IMR-90 (cell line): ENCODE data around the gene PCGF2. TPM values are rescaled to one million over a fixed set of nuclear protein-coding genes. Genes with fewer than 3 reads are reported as not detected.

Experiments
- ATAC-seq: fragments of 200-7000 bp; cut with Tn5 transposase; 2 replicates; pipeline ENCODE4 v1.9.1; 2020; ENCODE audit warnings: low read depth, mild to moderate bottlenecking, moderate library complexity
- BruUV-seq: library from RNA; stranded (reverse); fragments of 400-500 nt; replicated peaks from 2 replicates; lab custom pipeline; 2021; lab: Mats Ljungman, UMichigan
- CTCF ChIA-PET: fragments of 300-600 bp; formaldehyde crosslinking; extraction: SDS; loops from one replicate; lab custom pipeline; 2021; ENCODE audit warnings: antibody characterized with exemption; lab: Yijun Ruan, JAX
- POLR2A ChIA-PET: fragments of 300-600 bp; sonication (Branson Sonifier 250); formaldehyde crosslinking; loops from one replicate; lab custom pipeline; 2022; ENCODE audit warnings: antibody characterized with exemption; ENCODE audit not compliant: unreplicated experiment; lab: Charles Lee
- DNase-seq: peaks from one replicate; pipeline ENCODE4 v3.0.0; 2013
- H2AFZ ChIP-seq: replicated peaks from 2 replicates; pipeline ENCODE3; 2013; ENCODE audit warnings: low read length, mild to moderate bottlenecking; ENCODE audit not compliant: poor library complexity
- H2AK5ac ChIP-seq: 2 replicates; pipeline ENCODE4 v1.6.1; 2013; ENCODE audit warnings: low read depth, low read length, inconsistent platforms
- H2AK9ac ChIP-seq: replicated peaks from 2 replicates; pipeline ENCODE3; 2013; ENCODE audit warnings: mild to moderate bottlenecking, low read depth, low read length, moderate library complexity; ENCODE audit not compliant: poor library complexity
- H2BK120ac ChIP-seq: 2 replicates; pipeline ENCODE4 v1.6.1; 2013; ENCODE audit warnings: low read depth, low read length, inconsistent platforms
- H2BK15ac ChIP-seq: 3 replicates; pipeline ENCODE4 v1.6.1; 2013; ENCODE audit warnings: low read depth, low read length, inconsistent platforms
- H2BK20ac ChIP-seq: 2 replicates; pipeline ENCODE4 v1.6.1; 2013; ENCODE audit warnings: low read depth, mild to moderate bottlenecking, inconsistent platforms, low read length, moderate library complexity
- H2BK5ac ChIP-seq: 2 replicates; pipeline ENCODE4 v1.6.1; 2013; ENCODE audit warnings: mild to moderate bottlenecking, low read depth, low read length, inconsistent platforms; ENCODE audit not compliant: poor library complexity, severe bottlenecking
- H3K14ac ChIP-seq: replicated peaks from 2 replicates; pipeline ENCODE4 v1.6.1; 2013; ENCODE audit warnings: low read depth, low read length, inconsistent platforms
- H3K18ac ChIP-seq: 2 replicates; pipeline ENCODE4 v1.6.1; 2013; ENCODE audit warnings: low read depth, low read length, control low read depth
- H3K23ac ChIP-seq: 2 replicates; pipeline ENCODE4 v1.6.1; 2013; ENCODE audit warnings: low read depth, low read length, inconsistent platforms
- H3K27ac ChIP-seq: 2 replicates; pipeline ENCODE4 v1.5.1; 2013; ENCODE audit warnings: mild to moderate bottlenecking, control low read depth, low read length; ENCODE audit not compliant: insufficient read depth
- H3K27me3 ChIP-seq: 2 replicates; pipeline ENCODE4 v1.6.1; 2013; ENCODE audit warnings: low read length; ENCODE audit not compliant: control insufficient read depth, insufficient read depth
- H3K36me3 ChIP-seq: 2 replicates; pipeline ENCODE4 v1.6.1; 2013; ENCODE audit warnings: low read length, mixed read lengths; ENCODE audit not compliant: control insufficient read depth, insufficient read depth
- H3K4ac ChIP-seq: 2 replicates; pipeline ENCODE4 v1.6.1; 2013; ENCODE audit warnings: low read depth, low read length, inconsistent platforms
- H3K4me1 ChIP-seq: 2 replicates; pipeline ENCODE4 v1.6.1; 2013; ENCODE audit warnings: low read length, mixed read lengths; ENCODE audit not compliant: control insufficient read depth, insufficient read depth
- H3K4me2 ChIP-seq: 2 replicates; pipeline ENCODE4 v1.6.1; 2013; ENCODE audit warnings: low read depth, mild to moderate bottlenecking, control low read depth, low read length, moderate library complexity
- H3K4me3 ChIP-seq: 2 replicates; pipeline ENCODE4 v1.5.1; 2013; ENCODE audit warnings: low read depth, mild to moderate bottlenecking, control low read depth, low read length, moderate library complexity; ENCODE audit not compliant: insufficient read depth
- H3K56ac ChIP-seq: 2 replicates; pipeline ENCODE4 v1.6.1; 2013; ENCODE audit warnings: low read length, inconsistent platforms; ENCODE audit not compliant: insufficient read depth; ENCODE audit errors: extremely low read depth
- H3K79me1 ChIP-seq, 2 experiments: 2 replicates each; pipeline ENCODE4 v1.6.1; 2013; ENCODE audit warnings: low read length in 2 of 2, inconsistent platforms in 1 of 2, low read depth in 1 of 2
- H3K9ac ChIP-seq: 2 replicates; pipeline ENCODE4 v1.6.1; 2013; ENCODE audit warnings: low read depth, low read length, control low read depth
- H3K9me1 ChIP-seq: 2 replicates; pipeline ENCODE4 v1.6.1; 2013; ENCODE audit warnings: low read length, inconsistent platforms; ENCODE audit not compliant: insufficient read depth
- H3K9me3 ChIP-seq: 2 replicates; pipeline ENCODE4 v1.6.1; 2013; ENCODE audit warnings: low read length; ENCODE audit not compliant: control insufficient read depth, insufficient read depth
- H4K20me1 ChIP-seq: 2 replicates; pipeline ENCODE4 v1.6.1; 2013; ENCODE audit warnings: low read length, inconsistent platforms; ENCODE audit not compliant: insufficient read depth
- H4K5ac ChIP-seq: 2 replicates; pipeline ENCODE4 v1.6.1; 2013; ENCODE audit warnings: mild to moderate bottlenecking, low read depth, low read length, control low read depth
- H4K8ac ChIP-seq, 2 experiments: 2 replicates each; pipeline ENCODE4 v1.6.1; 2013; ENCODE audit warnings: low read depth in 2 of 2, low read length in 2 of 2, control low read depth in 1 of 2, inconsistent platforms in 1 of 2
- H4K91ac ChIP-seq: 2 replicates; pipeline ENCODE4 v1.6.1; 2013; ENCODE audit warnings: low read depth, low read length, inconsistent platforms; ENCODE audit not compliant: insufficient read depth
- CEBPB ChIP-seq: IDR thresholded peaks from 2 replicates; pipeline ENCODE4 v1.6.1; 2012; ENCODE audit warnings: low read depth, low read length, improper control_type of control experiment
- WGBS, 2 experiments: methylation state at CpG; one replicate each; pipeline versions ENCODE4 v1.1.5 to v1.1.7; 2013; ENCODE audit warnings: missing lambda C conversion rate in 2 of 2; ENCODE audit not compliant: insufficient read length in 1 of 2; ENCODE audit errors: extremely low coverage in 2 of 2; 5-methylcytosine and 5-hydroxymethylcytosine counted together
- dilution Hi-C: fragments of 300-500 bp; cut with HindIII; formaldehyde crosslinking; loops from one replicate; pipeline ENCODE4 v1.14.3; 2018; ENCODE audit warnings: low sequenced_read_pairs; ENCODE audit not compliant: unreplicated experiment
- in situ Hi-C: fragments of 300-500 bp; cut with MboI; formaldehyde crosslinking; loops from 3 replicates; pipeline ENCODE4 v1.14.3; 2019; ENCODE audit warnings: low sequenced_read_pairs, inconsistent platforms, mixed read lengths
- intact Hi-C: fragments of 100-400 bp; cut with micrococcal nuclease; formaldehyde crosslinking; loops from 2 replicates; pipeline ENCODE4 v1.10.0; 2022
- polyA plus RNA-seq, 3 experiments: library from polyadenylated mRNA; depleted of rRNA; stranded (reverse); fragments of >200 nt; gene quantifications; 2 replicates each; pipeline ENCODE4 v1.2.3, GENCODE V29; 2012; ENCODE audit warnings: low replicate concordance in 1 of 3
- total RNA-seq: library from RNA; depleted of rRNA; stranded (reverse); fragments of >200 nt; gene quantifications from 2 replicates; pipeline ENCODE4 v1.2.3, GENCODE V29; 2012
- TF ChIP-seq, protein P1 (sequence below): conservative IDR thresholded peaks from 2 replicates; pipeline ENCODE4 v1.5.1; 2012; ENCODE audit warnings: mild to moderate bottlenecking, low read depth, low read length, improper control_type of control experiment

PCGF2 gene
- total and polyA plus RNA-seq, 2 of the 4 experiments (the other 2 are of a cell fraction), result 1.1 to 18.2 TPM

DNA sequence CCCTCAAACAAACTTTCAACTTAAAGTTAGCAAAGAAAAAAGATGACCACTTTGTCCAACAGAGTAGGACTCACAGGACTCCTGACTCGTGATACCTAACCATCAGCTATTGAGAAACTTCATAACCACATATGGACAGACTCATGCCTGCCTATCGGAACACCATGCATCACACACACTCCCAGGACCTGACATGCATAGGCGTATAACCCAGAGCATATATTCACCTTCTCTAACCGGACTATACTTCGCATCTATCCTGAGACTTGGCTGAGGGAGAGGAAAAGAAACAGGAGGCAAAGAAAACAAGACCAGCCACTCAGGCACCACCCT, 49.0 kb upstream of the PCGF2 start:
- no peak overlapping the region for H2BK5ac ChIP-seq
- no peak overlapping the region for H3K56ac ChIP-seq
- peaks cover 13% of the 10 kb centered on the region for H3K4me1 ChIP-seq
- H2AK9ac ChIP-seq, result no peak overlapping the region
- peaks cover 23% of the 10 kb centered on the region for H3K9me1 ChIP-seq
- no peak overlapping the region for H3K18ac ChIP-seq
- no peak overlapping the region for H3K27ac ChIP-seq
- no peak overlapping the region for H2BK120ac ChIP-seq
- BruUV-seq, result no TSS peak
- no peak overlapping the region for H2BK20ac ChIP-seq
- WGBS, 2 experiments, result 61% methylated on average over 2 of the region's 5 CpGs; no CpG with 5 or more reads in 1 of the 2 experiments
- no peak overlapping the region; the same call in 1 of the 2 replicates for H2AK5ac ChIP-seq
- H3K14ac ChIP-seq, result peak overlapping the region; percentile 43; the same call in 1 of the 2 replicates
- peaks cover 42% of the 10 kb centered on the region for H4K20me1 ChIP-seq
- H3K23ac ChIP-seq, result peak overlapping the region; percentile 92
- peaks cover 16 to 60% of the 10 kb centered on the region in 2 experiments for H3K79me1 ChIP-seq
- ChIA-PET POLR2A (no interaction called here), CTCF (no interaction called here)
- H4K8ac ChIP-seq, result no peak overlapping the region
- H2AFZ ChIP-seq, result no peak overlapping the region
- 0 out of 2 replicates have a peak overlapping the region, but pooled peaks have one; percentile 9 for H3K4ac ChIP-seq
- H3K4me3 ChIP-seq, result no peak overlapping the region
- peak overlapping the region; percentile 98 for H3K4me2 ChIP-seq
- dilution Hi-C loops, result no loop called here
- no peak for ATAC-seq
- H3K9ac ChIP-seq, result 0 out of 2 replicates have a peak overlapping the region, but pooled peaks have one; percentile 13
- peak; percentile 29; the same call in 1 of the 2 replicates for TF ChIP-seq CEBPB
- TF ChIP-seq, protein P1, sequence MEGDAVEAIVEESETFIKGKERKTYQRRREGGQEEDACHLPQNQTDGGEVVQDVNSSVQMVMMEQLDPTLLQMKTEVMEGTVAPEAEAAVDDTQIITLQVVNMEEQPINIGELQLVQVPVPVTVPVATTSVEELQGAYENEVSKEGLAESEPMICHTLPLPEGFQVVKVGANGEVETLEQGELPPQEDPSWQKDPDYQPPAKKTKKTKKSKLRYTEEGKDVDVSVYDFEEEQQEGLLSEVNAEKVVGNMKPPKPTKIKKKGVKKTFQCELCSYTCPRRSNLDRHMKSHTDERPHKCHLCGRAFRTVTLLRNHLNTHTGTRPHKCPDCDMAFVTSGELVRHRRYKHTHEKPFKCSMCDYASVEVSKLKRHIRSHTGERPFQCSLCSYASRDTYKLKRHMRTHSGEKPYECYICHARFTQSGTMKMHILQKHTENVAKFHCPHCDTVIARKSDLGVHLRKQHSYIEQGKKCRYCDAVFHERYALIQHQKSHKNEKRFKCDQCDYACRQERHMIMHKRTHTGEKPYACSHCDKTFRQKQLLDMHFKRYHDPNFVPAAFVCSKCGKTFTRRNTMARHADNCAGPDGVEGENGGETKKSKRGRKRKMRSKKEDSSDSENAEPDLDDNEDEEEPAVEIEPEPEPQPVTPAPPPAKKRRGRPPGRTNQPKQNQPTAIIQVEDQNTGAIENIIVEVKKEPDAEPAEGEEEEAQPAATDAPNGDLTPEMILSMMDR, result no peak
- intact Hi-C loops, result loop anchor here (5.0 kb wide), 1 partner anchor 445 kb away; no protein-coding TSS in a partner anchor
- H3K36me3 ChIP-seq, result peaks cover 19% of the 10 kb centered on the region
- H4K91ac ChIP-seq, result no peak overlapping the region
- no peaks in the 10 kb centered on the region for H3K9me3 ChIP-seq
- H4K5ac ChIP-seq, result no peak overlapping the region
- no peaks in the 10 kb centered on the region for H3K27me3 ChIP-seq
- in situ Hi-C loops, result no loop called here
- no peak overlapping the region for H2BK15ac ChIP-seq
- peak; percentile 55 for DNase-seq
